ENCODE data around the gene ACBD5. TPM values are rescaled to one million over a fixed set of nuclear protein-coding genes. Genes with fewer than 3 reads are reported as not detected.

The ACBD5 gene
- total RNA-seq, 1 experiment from 2014 or later = 42.3 TPM

GRCh38 chr10:27153845-27154193 lies 86.8 kb downstream of the ACBD5 start:
- DNase-seq (ENCODE audit: low read depth) = no peak

GRCh38 chr10:27153329-27153728 lies 87.3 kb downstream of the ACBD5 start:
- no peak for DNase-seq (ENCODE audit: low read depth)

GRCh38 chr10:27152687-27153086 lies 87.9 kb downstream of the ACBD5 start:
- DNase-seq (ENCODE audit: low read depth) = no peak

GRCh38 chr10:27150261-27150660 lies 90.3 kb downstream of the ACBD5 start:
- no peak for DNase-seq (ENCODE audit: low read depth)

GRCh38 chr10:27147701-27148100 lies 92.9 kb downstream of the ACBD5 start:
- DNase-seq (ENCODE audit: low read depth) = no peak

GRCh38 chr10:27145937-27146336 lies 94.7 kb downstream of the ACBD5 start:
- DNase-seq (ENCODE audit: low read depth) = no peak

Other genes starting within 250 kb of the ACBD5 start
- gene ANKRD26, start 140.3 kb downstream of the ACBD5 start, total RNA-seq (2014; rRNA removed) = 9.9 and 10.1 TPM in 2 replicates
- gene YME1L1, start 86.4 kb downstream of the ACBD5 start, total RNA-seq (2014; rRNA removed) = 117 and 119 TPM in 2 replicates
- 39.6 and 43.1 TPM in 2 replicates for gene MASTL, start 85.4 kb downstream of the ACBD5 start, total RNA-seq (2014; rRNA removed)

Data from LHCN-M2 (cell line).